A673 (cell line): Measurements from ENCODE around the gene DLGAP1. TPM values are rescaled to one million over a fixed set of nuclear protein-coding genes. Genes with fewer than 3 reads are reported as not detected.

Source experiments
- BruUV-seq: library from RNA; stranded (reverse); fragments of 400-500 nt; replicated peaks from 2 replicates; lab custom pipeline; 2021; lab: Mats Ljungman, UMichigan
- CTCF ChIA-PET: fragments of 300-600 bp; sonication (Branson Sonifier 250); formaldehyde crosslinking; loops from one replicate; lab custom pipeline; 2022; ENCODE audit warnings: antibody characterized with exemption; lab: Charles Lee
- POLR2A ChIA-PET: fragments of 300-600 bp; sonication (Branson Sonifier 250); formaldehyde crosslinking; loops from one replicate; lab custom pipeline; 2022; ENCODE audit warnings: antibody characterized with exemption; ENCODE audit not compliant: low non-redundant PET; lab: Charles Lee
- DNase-seq: peaks from one replicate; pipeline ENCODE4 v3.0.0-alpha.2; 2015; ENCODE audit warnings: low spot score
- H3K27ac ChIP-seq: fragments of 200-600 bp; sonication (generic); 2 replicates; pipeline ENCODE4 v1.5.1; 2016; ENCODE audit warnings: mixed run types, low read depth, mild to moderate bottlenecking, mixed read lengths, antibody characterized with exemption, low read length; ENCODE audit not compliant: poor library complexity, severe bottlenecking
- H3K27me3 ChIP-seq: fragments of 200-600 bp; sonication (generic); replicated peaks from 2 replicates; pipeline ENCODE4 v1.6.1; 2017; ENCODE audit warnings: mixed run types, low read depth, mild to moderate bottlenecking, mixed read lengths, antibody characterized with exemption, low read length; ENCODE audit not compliant: insufficient read depth, poor library complexity
- H3K36me3 ChIP-seq: fragments of 200-600 bp; sonication (generic); 2 replicates; pipeline ENCODE4 v1.6.1; 2016; ENCODE audit warnings: mixed run types, mild to moderate bottlenecking, mixed read lengths, antibody characterized with exemption, low read length; ENCODE audit not compliant: insufficient read depth, poor library complexity, severe bottlenecking
- H3K4me1 ChIP-seq: fragments of 200-600 bp; sonication (generic); 2 replicates; pipeline ENCODE4 v1.6.1; 2017; ENCODE audit warnings: mixed run types, mild to moderate bottlenecking, mixed read lengths, antibody characterized with exemption, low read length; ENCODE audit not compliant: insufficient read depth, poor library complexity, severe bottlenecking
- H3K4me3 ChIP-seq: fragments of 200-600 bp; sonication (generic); 2 replicates; pipeline ENCODE4 v1.5.1; 2016; ENCODE audit warnings: low read depth, mixed run types, mild to moderate bottlenecking, mixed read lengths, low read length; ENCODE audit not compliant: poor library complexity, severe bottlenecking
- H3K9me3 ChIP-seq: fragments of 200-600 bp; sonication (generic); 2 replicates; pipeline ENCODE4 v1.6.1; 2016; ENCODE audit warnings: mixed run types, low read depth, mild to moderate bottlenecking, mixed read lengths, antibody characterized with exemption, low read length; ENCODE audit not compliant: poor library complexity, severe bottlenecking
- CTCF ChIP-seq: fragments of 300-800, 200-600 bp; sonication (generic); conservative IDR thresholded peaks from 2 replicates; pipeline ENCODE4 v1.5.1; 2017; ENCODE audit warnings: low read depth, mild to moderate bottlenecking, antibody characterized with exemption, low read length, moderate library complexity, mixed read lengths
- EZH2 ChIP-seq: fragments of 200-600 bp; sonication (generic); IDR thresholded peaks from 2 replicates; pipeline ENCODE4 v1.6.1; 2017; ENCODE audit warnings: borderline replicate concordance, low read depth, mild to moderate bottlenecking, mixed read lengths, antibody characterized with exemption, low read length; ENCODE audit not compliant: poor library complexity, severe bottlenecking
- intact Hi-C: fragments of 100-400 bp; cut with micrococcal nuclease; formaldehyde crosslinking; loops from one replicate; pipeline ENCODE4 v1.10.0; 2022; ENCODE audit not compliant: unreplicated experiment
- total RNA-seq: library from RNA; stranded (reverse); gene quantifications from 2 replicates; pipeline ENCODE4 v1.2.3, GENCODE V29; 2021

DLGAP1 gene
- total RNA-seq, 1 experiment from 2014 or later, result 135 TPM

- H3K9me3 ChIP-seq, result no peaks in the 10 kb centered on the region
- H3K36me3 ChIP-seq, result peaks cover 21% of the 10 kb centered on the region
- no TSS peak for BruUV-seq
- TF ChIP-seq EZH2 (no peak), CTCF (no peak)
- peak; percentile 47 for DNase-seq
- H3K27ac ChIP-seq, result peak overlapping the region; percentile 100
- H3K4me3 ChIP-seq, result peak overlapping the region; percentile 40
- ChIA-PET POLR2A (no interaction called here), CTCF (interaction anchor here (1.5 kb wide), 1 partner anchor 60 kb away, joined by 4 read pairs; no protein-coding TSS in a partner anchor)
- no peaks in the 10 kb centered on the region for H3K27me3 ChIP-seq
- intact Hi-C loops, result loop anchor here (1.0 to 2.0 kb wide), 2 partner anchors 17 to 323 kb away; no protein-coding TSS in a partner anchor
- peaks cover 45% of the 10 kb centered on the region for H3K4me1 ChIP-seq
These were observed 849.1 kb downstream of the DLGAP1 start for GRCh38 chr18:3605954-3606443.

- ChIA-PET CTCF (interaction anchor here (1.5 kb wide), 1 partner anchor 61 kb away, joined by 4 read pairs; no protein-coding TSS in a partner anchor), POLR2A (no interaction called here)
- Histone ChIP-seq H3K4me3 (peak overlapping the region; percentile 40), H3K27ac (peak overlapping the region; percentile 100), H3K4me1 (peaks cover 45% of the 10 kb centered on the region), H3K27me3 (no peaks in the 10 kb centered on the region), H3K36me3 (peaks cover 21% of the 10 kb centered on the region), H3K9me3 (no peaks in the 10 kb centered on the region)
- BruUV-seq, result no TSS peak
- no peak for DNase-seq
- TF ChIP-seq CTCF (no peak), EZH2 (no peak)
- intact Hi-C loops, result loop anchor here (1.0 to 2.0 kb wide), 2 partner anchors 18 to 323 kb away; no protein-coding TSS in a partner anchor
These were observed 849.6 kb downstream of the DLGAP1 start for GRCh38 chr18:3605486-3605952.

GRCh38 chr18:3604498-3605408, 850.4 kb downstream of the DLGAP1 start:
- H3K4me3 ChIP-seq, result peak overlapping the region; percentile 40
- TF ChIP-seq CTCF (no peak), EZH2 (no peak)
- no peaks in the 10 kb centered on the region for H3K27me3 ChIP-seq
- H3K9me3 ChIP-seq, result no peaks in the 10 kb centered on the region
- H3K4me1 ChIP-seq, result peaks cover 45% of the 10 kb centered on the region
- intact Hi-C loops, result loop anchor here (1.0 to 5.0 kb wide), 6 partner anchors 19 to 393 kb away; no protein-coding TSS in a partner anchor
- POLR2A ChIA-PET, result interaction anchor here (0.7 to 1.3 kb wide), 4 partner anchors 10 to 322 kb away, joined by 3 to 17 read pairs (median 6); no protein-coding TSS in a partner anchor
- TSS peak; percentile 77 for BruUV-seq
- DNase-seq, result peak; percentile 61
- H3K27ac ChIP-seq, result peak overlapping the region; percentile 100
- H3K36me3 ChIP-seq, result peaks cover 21% of the 10 kb centered on the region
- CTCF ChIA-PET, result interaction anchor here (1.5 to 1.9 kb wide), 3 partner anchors 19 to 61 kb away, joined by 4 to 9 read pairs (median 6); no protein-coding TSS in a partner anchor
